HEK293T (cell line): Measurements from ENCODE around the gene AHI1.

Experiments used
- CTCF ChIA-PET: fragments of 350-600 bp; formaldehyde crosslinking; extraction: SDS; loops from one replicate; lab custom pipeline; 2021; ENCODE audit warnings: antibody characterized with exemption, inconsistent platforms; lab: Yijun Ruan, JAX
- POLR2A ChIA-PET: fragments of 350-600 bp; formaldehyde crosslinking; extraction: SDS; loops from one replicate; lab custom pipeline; 2020; ENCODE audit warnings: antibody characterized with exemption, inconsistent platforms; lab: Yijun Ruan, JAX
- DNase-seq: peaks from one replicate; pipeline ENCODE4 v3.0.0; 2012; ENCODE audit warnings: mixed read lengths; ENCODE audit errors: extremely low spot score
- ARNT ChIP-seq: fragments of 450-650 bp; IDR thresholded peaks from 2 replicates; pipeline ENCODE4 v1.6.1; 2017; ENCODE audit warnings: mild to moderate bottlenecking
- BHLHE40 ChIP-seq: fragments of 450-650 bp; IDR thresholded peaks from 2 replicates; pipeline ENCODE4 v1.6.1; 2016; ENCODE audit warnings: mild to moderate bottlenecking, moderate library complexity, borderline replicate concordance
- CTBP1 ChIP-seq: fragments of 450-650 bp; IDR thresholded peaks from 2 replicates; pipeline ENCODE4 v1.6.1; 2016; ENCODE audit warnings: borderline replicate concordance
- ELF4 ChIP-seq: fragments of 450-650 bp; IDR thresholded peaks from 2 replicates; pipeline ENCODE4 v1.6.1; 2017; ENCODE audit warnings: antibody characterized with exemption
- FOXA1 ChIP-seq: fragments of 450-650 bp; IDR thresholded peaks from 2 replicates; pipeline ENCODE4 v1.6.1; 2016; ENCODE audit warnings: mild to moderate bottlenecking
- FOXK2 ChIP-seq: fragments of 450-650 bp; IDR thresholded peaks from 2 replicates; pipeline ENCODE4 v1.6.1; 2016; ENCODE audit warnings: mild to moderate bottlenecking
- FOXM1 ChIP-seq: fragments of 450-650 bp; IDR thresholded peaks from 2 replicates; pipeline ENCODE4 v1.6.1; 2017; ENCODE audit warnings: mild to moderate bottlenecking, borderline replicate concordance
- HDGF ChIP-seq: fragments of 450-650 bp; IDR thresholded peaks from 2 replicates; pipeline ENCODE4 v1.6.1; 2017; ENCODE audit warnings: antibody characterized with exemption, borderline replicate concordance
- L3MBTL2 ChIP-seq: fragments of 450-650 bp; conservative IDR thresholded peaks from 2 replicates; pipeline ENCODE4 v1.6.1; 2016; ENCODE audit warnings: mild to moderate bottlenecking
- LEF1 ChIP-seq: fragments of 450-650 bp; IDR thresholded peaks from 2 replicates; pipeline ENCODE4 v1.6.1; 2017; ENCODE audit warnings: mild to moderate bottlenecking, borderline replicate concordance
- NFRKB ChIP-seq: fragments of 450-650 bp; IDR thresholded peaks from 2 replicates; pipeline ENCODE4 v1.6.1; 2016; ENCODE audit warnings: mild to moderate bottlenecking, moderate library complexity
- PKNOX1 ChIP-seq: fragments of 450-650 bp; IDR thresholded peaks from 2 replicates; pipeline ENCODE4 v1.6.1; 2016
- SP1 ChIP-seq: fragments of 450-650 bp; IDR thresholded peaks from 2 replicates; pipeline ENCODE4 v1.6.1; 2017
- SUZ12 ChIP-seq: fragments of 450-650 bp; IDR thresholded peaks from 2 replicates; pipeline ENCODE4 v1.6.1; 2016; ENCODE audit warnings: mild to moderate bottlenecking
- TARDBP ChIP-seq: fragments of 450-650 bp; IDR thresholded peaks from 2 replicates; pipeline ENCODE4 v1.6.1; 2016
- ZNF384 ChIP-seq: fragments of 450-650 bp; IDR thresholded peaks from 2 replicates; pipeline ENCODE4 v1.6.1; 2016

Gene AHI1

GRCh38 chr6:135295085-135295484, 202.5 kb downstream of the AHI1 start:
- TF ChIP-seq L3MBTL2 = no peak
- no peak for TF ChIP-seq SP1
- ChIA-PET POLR2A (no interaction called here), CTCF (no interaction called here)
- DNase-seq = no peak

DNA sequence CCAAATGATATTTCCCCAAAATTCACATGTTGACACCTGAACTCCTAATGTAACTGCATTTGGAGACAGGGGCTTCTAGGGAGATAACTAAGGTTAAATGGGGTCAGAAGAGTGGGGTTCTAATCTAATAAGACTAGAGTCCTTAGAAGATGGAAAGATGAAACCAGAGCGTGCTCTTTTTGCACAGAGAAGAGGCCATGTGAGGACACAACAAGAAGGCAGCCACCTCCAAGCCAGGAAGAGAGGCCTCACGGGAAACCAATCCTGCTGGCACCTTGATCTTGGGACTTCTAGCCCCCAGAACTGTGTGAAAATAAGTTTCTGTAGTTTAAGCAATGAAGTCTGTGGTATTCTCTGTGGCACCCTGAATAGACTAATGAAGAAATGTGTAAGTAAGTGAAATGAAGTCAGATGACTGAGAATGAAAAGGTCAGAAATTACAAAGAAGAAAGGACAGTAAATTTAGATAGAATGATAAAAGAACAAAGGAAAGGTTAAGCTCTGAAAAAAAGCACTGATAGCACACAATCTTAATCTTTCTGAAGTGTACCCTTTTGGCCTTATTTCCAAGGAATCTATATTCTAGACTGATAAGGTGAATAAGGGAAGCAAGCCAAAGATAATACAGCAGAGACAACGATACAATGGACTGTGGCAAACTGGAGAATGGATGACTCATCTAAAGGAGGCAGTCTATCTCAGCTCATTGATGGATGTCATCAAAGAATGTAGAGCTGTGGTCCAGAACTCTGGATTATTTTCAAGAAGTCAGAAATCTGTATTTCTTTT, 206.1 kb downstream of the AHI1 start:
- TF ChIP-seq CTBP1 (no peak), ELF4 (no peak), BHLHE40 (no peak), ARNT (no peak), PKNOX1 (no peak), LEF1 (no peak), FOXM1 (no peak), SUZ12 (no peak), HDGF (no peak), SP1 (no peak), FOXA1 (no peak), FOXK2 (no peak)
- DNase-seq = no peak
- ChIA-PET POLR2A (no interaction called here), CTCF (no interaction called here)

- POLR2A ChIA-PET = no interaction called here
- CTCF ChIA-PET = no interaction called here
These were observed 207.7 kb downstream of the AHI1 start for GRCh38 chr6:135289816-135290215.

DNA sequence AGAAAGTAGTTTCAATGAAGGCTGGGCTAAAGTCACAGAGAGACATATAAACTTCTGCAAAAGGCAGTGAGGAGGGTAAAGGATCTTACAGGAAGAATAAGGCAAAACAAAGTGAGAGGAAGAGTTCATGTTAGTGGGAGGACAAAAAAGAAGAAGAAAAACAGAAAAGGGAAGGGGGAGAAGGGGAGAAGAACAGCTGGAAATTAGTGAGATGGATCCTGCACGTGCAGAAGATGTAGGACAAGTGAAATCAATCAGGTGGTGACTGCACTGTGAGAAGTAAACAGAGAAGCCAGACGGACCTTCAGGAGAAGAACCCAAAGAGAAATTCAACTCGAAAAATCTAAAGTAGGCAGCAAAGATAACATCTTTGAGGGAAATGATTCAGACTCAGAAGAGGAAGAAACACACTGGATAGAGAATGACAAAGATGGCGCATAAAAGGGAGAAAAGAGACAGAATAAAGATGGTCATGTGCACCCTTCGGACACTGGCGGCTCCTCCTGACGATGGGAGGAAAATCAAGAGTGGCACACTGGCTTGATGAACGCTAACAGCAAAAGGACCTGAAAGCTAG, 210.5 kb downstream of the AHI1 start:
- TF ChIP-seq BHLHE40 = no peak
- TF ChIP-seq ZNF384 = no peak
- no peak for TF ChIP-seq NFRKB
- no peak for TF ChIP-seq PKNOX1
- TF ChIP-seq SP1 = no peak
- TF ChIP-seq FOXK2 = no peak
- TF ChIP-seq FOXA1 = no peak
- TF ChIP-seq L3MBTL2 = no peak
- no peak for TF ChIP-seq FOXM1
- TF ChIP-seq HDGF = no peak
- no peak for TF ChIP-seq TARDBP
- no peak for TF ChIP-seq LEF1
- TF ChIP-seq ELF4 = no peak
- no peak for TF ChIP-seq ARNT
- no peak for TF ChIP-seq SUZ12
- TF ChIP-seq CTBP1 = no peak
- POLR2A ChIA-PET = no interaction called here
- DNase-seq = no peak
- CTCF ChIA-PET = no interaction called here

More at GRCh38 chr6:135289816-135290215, 207.7 kb downstream of the AHI1 start:
- TF ChIP-seq SP1 = no peak
- DNase-seq = no peak

GRCh38 chr6:135285165-135285564, 212.4 kb downstream of the AHI1 start:
- POLR2A ChIA-PET = no interaction called here
- CTCF ChIA-PET = no interaction called here
- DNase-seq = no peak
- TF ChIP-seq ZNF384 (no peak), L3MBTL2 (no peak), SP1 (no peak), ARNT (no peak), SUZ12 (no peak), CTBP1 (no peak)

- DNase-seq = no peak
- ChIA-PET POLR2A (no interaction called here), CTCF (interaction anchor here (0.6 kb wide), 1 partner anchor 31 kb away, joined by 3 read pairs; no protein-coding TSS in a partner anchor)
- no peak for TF ChIP-seq FOXK2
- TF ChIP-seq LEF1 = no peak
- no peak for TF ChIP-seq L3MBTL2
- no peak for TF ChIP-seq BHLHE40
- no peak for TF ChIP-seq SP1
- no peak for TF ChIP-seq SUZ12
- no peak for TF ChIP-seq ELF4
- no peak for TF ChIP-seq TARDBP
- no peak for TF ChIP-seq FOXM1
- TF ChIP-seq ZNF384 = no peak
- no peak for TF ChIP-seq HDGF
These were observed 213.6 kb downstream of the AHI1 start for GRCh38 chr6:135283926-135284325.

DNA sequence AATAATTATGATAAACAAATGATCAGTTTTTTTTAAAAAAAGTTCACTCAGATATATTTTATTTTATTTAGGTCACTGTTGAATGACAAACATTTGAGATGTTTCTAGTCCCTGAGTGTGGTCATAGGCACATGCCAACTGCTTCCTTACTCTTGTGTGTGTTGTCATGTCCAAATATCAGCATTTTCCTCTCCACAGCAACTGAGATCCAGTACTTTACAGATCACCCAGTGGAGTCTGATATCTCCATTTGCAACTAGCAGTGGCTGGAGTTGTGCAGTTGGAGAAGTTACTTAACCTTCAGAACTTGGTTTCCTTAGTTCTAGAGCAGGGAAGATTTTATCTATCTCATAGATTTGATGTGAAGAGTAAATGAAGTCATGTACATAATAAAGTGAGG, 215.1 kb downstream of the AHI1 start:
- POLR2A ChIA-PET = no interaction called here
- no peak for TF ChIP-seq ZNF384
- DNase-seq = no peak
- CTCF ChIA-PET = no interaction called here

GRCh38 chr6:135281964-135282363, 215.6 kb downstream of the AHI1 start:
- no peak for DNase-seq
- ChIA-PET POLR2A (no interaction called here), CTCF (no interaction called here)
- TF ChIP-seq LEF1 (no peak), CTBP1 (no peak), ARNT (no peak), L3MBTL2 (no peak), PKNOX1 (peak; percentile 2; the same call in 1 of the 2 replicates)
